Aorta (tissue), 5 donors: ENCODE measurements around the gene PIGC. TPM values are rescaled to one million over a fixed set of nuclear protein-coding genes. Genes with fewer than 3 reads are reported as not detected.
A peak's percentile ranks its signal among the peaks of the same experiment; 100 is the strongest.

Source experiments
- ATAC-seq: fragments of 200-7000 bp; cut with Tn5 transposase; one replicate; pipeline ENCODE4 v1.9.1; 2022; ENCODE audit warnings: moderate library complexity; ENCODE audit not compliant: low FRiP score
- DNase-seq, 2 donors: peaks; one replicate each; pipeline ENCODE4 v3.0.0-alpha.2; 2020
- H3K27ac ChIP-seq, 2 donors: one replicate each; pipeline ENCODE4 v1.5.1; 2013; ENCODE audit warnings: low read length in 2 of 2, mild to moderate bottlenecking in 2 of 2, moderate library complexity in 2 of 2, control low read depth in 1 of 2, inconsistent platforms in 1 of 2, low read depth in 1 of 2
- H3K27me3 ChIP-seq, 2 donors: one replicate each; pipeline ENCODE4 v1.6.1; 2013; ENCODE audit warnings: control low read depth in 1 of 2, low read length in 1 of 2, mild to moderate bottlenecking in 1 of 2, moderate library complexity in 1 of 2; ENCODE audit not compliant: insufficient read depth in 2 of 2, control insufficient read depth in 1 of 2
- H3K36me3 ChIP-seq, 2 donors: one replicate each; pipeline ENCODE4 v1.6.1; 2013; ENCODE audit warnings: control low read depth in 1 of 2, low read length in 1 of 2, mild to moderate bottlenecking in 1 of 2; ENCODE audit not compliant: insufficient read depth in 2 of 2, control insufficient read depth in 1 of 2
- H3K4me1 ChIP-seq, 2 donors: one replicate each; pipeline ENCODE4 v1.6.1; 2013; ENCODE audit warnings: low read length in 2 of 2, control low read depth in 1 of 2, mild to moderate bottlenecking in 1 of 2, moderate library complexity in 1 of 2; ENCODE audit not compliant: insufficient read depth in 2 of 2, control insufficient read depth in 1 of 2
- H3K4me3 ChIP-seq, 2 donors: one replicate each; pipeline ENCODE4 v1.5.1; 2013; ENCODE audit warnings: low read length in 2 of 2, control low read depth in 1 of 2, mild to moderate bottlenecking in 1 of 2
- H3K9me3 ChIP-seq: one replicate; pipeline ENCODE4 v1.6.1; 2013; ENCODE audit warnings: mild to moderate bottlenecking, low read length; ENCODE audit not compliant: control insufficient read depth
- WGBS, 2 donors: extraction: QIAGEN DNeasy Blood & Tissue Kit; methylation state at CpG; one replicate each; pipeline ENCODE4 v1.1.7; 2013; 5-methylcytosine and 5-hydroxymethylcytosine counted together
- intact Hi-C, 2 donors: fragments of 100-400 bp; cut with DNase I; formaldehyde crosslinking; loops; one replicate each; pipeline versions ENCODE4 v1.14.2 to v1.15.0; 2022
- long read RNA-seq, 2 donors: library from polyadenylated mRNA; unstranded; transcript quantifications; one replicate each; pipeline ENCODE4 v2.0.0, GENCODE V29; 2020 to 2021
- polyA plus RNA-seq, 2 donors: library from polyadenylated mRNA; stranded (reverse); fragments of 200-250 nt; gene quantifications; one replicate each; pipeline ENCODE4 v1.2.3, GENCODE V29; 2013
- total RNA-seq, 2 donors: library from RNA; stranded (reverse); fragmentation: NEBNext Ultra II Directional; extraction: Animal tissue kit (Norgen Biotek cat#: 25700); gene quantifications; one replicate each; pipeline ENCODE4 v1.2.1, GENCODE V29; 2021
- donor health status: healthy with polysubstance abuse.
- donor health status: Bipolar disorder and iron deficiency.
- donor health status: DM: no; HTN: no; CAD: no.
- donor health status: DM: no; HTN: no; CAD: no.
- donor health status: DM: yes; HTN: yes; CAD: no.

The PIGC gene
- total RNA-seq (10 to 100 TPM; 18.0 to 22.9 TPM), polyA plus RNA-seq (10 to 100 TPM; 24.2 to 27.2 TPM)
- long read RNA-seq, donor 1, transcript PIGC-201 (2 exons, 1,447 nt): major isoform, 57 of 75 reads
- long read RNA-seq, donor 1, partial matches to known transcripts: 0 of 75 reads
- long read RNA-seq, donor 1, other reads (novel, unspliced or antisense): 17 of 75 reads
- long read RNA-seq, donor 2, transcript PIGC-201 (2 exons, 1,447 nt): major isoform, 8 of 13 reads
- long read RNA-seq, donor 2, partial matches to known transcripts: 1 of 13 reads
- long read RNA-seq, donor 2, other reads (novel, unspliced or antisense): 3 of 13 reads

DNA sequence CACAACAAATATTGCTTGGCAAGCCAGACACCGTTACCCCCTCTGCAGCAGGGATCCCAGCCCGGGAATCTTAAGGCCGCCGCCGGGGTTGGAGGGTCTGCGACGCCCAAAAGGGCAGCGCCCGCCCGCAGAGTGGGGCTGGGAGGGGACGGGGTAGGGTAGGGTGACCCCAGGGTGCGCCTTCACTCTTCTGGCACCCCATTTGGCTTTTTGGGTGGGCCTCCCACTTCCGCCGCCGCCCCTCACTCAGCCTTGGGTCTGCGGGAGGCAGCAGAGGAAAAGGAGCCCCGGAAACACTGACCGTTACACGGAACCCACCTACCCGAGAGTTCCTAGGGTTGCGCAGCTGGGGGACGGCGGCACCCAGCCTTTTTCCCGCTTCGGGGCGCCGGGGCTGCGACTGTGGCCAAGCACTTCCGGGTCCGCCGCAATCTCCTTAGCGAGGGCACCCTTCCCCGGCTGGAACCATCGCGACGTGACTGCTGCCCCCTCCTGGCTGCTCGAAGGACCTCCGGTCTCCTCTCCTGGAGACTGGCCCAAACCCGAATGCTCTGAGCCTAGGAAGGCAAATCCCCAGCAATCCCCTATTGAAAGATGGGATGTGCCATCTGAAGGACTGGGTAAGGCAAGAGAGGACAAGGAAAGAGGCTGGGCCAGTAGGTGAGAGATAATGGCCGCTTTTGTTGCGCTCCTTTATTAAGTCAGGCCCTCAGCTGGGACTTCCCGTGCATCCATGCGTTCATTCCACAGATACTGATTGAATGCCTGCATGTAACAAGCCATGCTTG lies at the start of gene PIGC:
TSS of gene PIGC (minus strand) at position 404 of the 788 bp plus-strand sequence. CDS start 1,447 bp downstream, outside the sequence.
- intact Hi-C loops: loop anchor here in 1 of 2 donors (5.0 to 10.0 kb wide), 2 partner anchors 442 to 639 kb away; no protein-coding TSS in a partner anchor
- Histone ChIP-seq H3K36me3 (peaks cover 0 to 1% of the 10 kb centered on the region in 2 donors), H3K4me3 (peak within 1 kb of the TSS; percentile 60 to 92), H3K27ac (no peak within 1 kb of the TSS), H3K27me3 (no peaks in the 10 kb centered on the region), H3K4me1 (no peaks in the 10 kb centered on the region), H3K9me3 (no peaks in the 10 kb centered on the region)
- WGBS, 2 donors: 4 to 5% methylated on average over 43 of the region's 43 CpGs
- peak; percentile 95 to 97 for DNase-seq
- ATAC-seq: peak; percentile 98

DNA sequence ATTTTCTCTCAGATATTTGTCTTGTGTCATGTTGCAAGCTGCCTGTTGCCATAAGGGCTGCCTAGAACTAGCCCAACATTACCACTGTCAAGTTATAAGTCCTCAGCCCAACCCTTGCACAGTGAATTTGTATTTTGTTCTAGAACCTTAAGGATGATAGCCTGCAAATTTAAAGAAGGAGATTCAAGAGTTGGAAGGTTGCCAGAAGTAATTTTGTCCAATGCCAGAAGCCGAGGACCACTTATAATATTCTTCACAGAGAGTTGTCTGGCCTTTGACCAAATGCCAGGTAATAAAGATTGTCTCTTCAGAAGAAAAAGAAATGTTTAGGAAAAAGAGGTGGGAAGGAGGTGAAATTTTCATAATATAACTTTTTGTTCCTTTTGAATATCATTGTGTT lies 48.6 kb upstream of the PIGC start:
- no peaks in the 10 kb centered on the region for H3K36me3 ChIP-seq
- DNase-seq (no peak), ATAC-seq (no peak)
- 75% methylated on average over 1 of the region's 1 CpG for WGBS, 2 donors
- intact Hi-C loops: no loop called here
- H3K27me3 ChIP-seq: peaks cover 0 to 4% of the 10 kb centered on the region in 2 donors
- no peaks in the 10 kb centered on the region for H3K9me3 ChIP-seq
- no peak overlapping the region for H3K4me3 ChIP-seq
- H3K27ac ChIP-seq: no peak overlapping the region
- no peaks in the 10 kb centered on the region for H3K4me1 ChIP-seq

DNA sequence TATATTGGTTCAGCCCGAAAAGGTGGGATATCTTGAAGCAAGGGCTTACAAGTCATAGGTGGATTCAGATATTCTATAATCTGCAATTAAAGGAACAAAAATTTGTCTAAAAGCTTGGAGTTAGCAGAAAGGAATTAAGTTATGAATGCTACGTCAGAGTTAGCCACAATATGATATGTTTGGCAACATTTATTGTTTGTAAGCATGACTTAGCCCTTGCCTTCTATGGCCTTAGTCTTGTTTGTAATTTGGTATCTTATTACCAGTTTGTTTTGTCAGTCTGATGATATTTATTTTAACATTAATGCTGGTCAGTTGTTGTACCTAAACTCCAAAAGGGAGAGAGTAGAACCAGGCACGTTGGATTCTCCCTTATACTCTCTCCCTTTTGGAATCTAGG lies 46.0 kb upstream of the PIGC start:
- H3K36me3 ChIP-seq: no peaks in the 10 kb centered on the region
- intact Hi-C loops: no loop called here
- WGBS, 2 donors: 66 to 80% methylated on average over 3 of the region's 3 CpGs
- no peaks in the 10 kb centered on the region for H3K4me1 ChIP-seq
- peaks cover 0 to 4% of the 10 kb centered on the region in 2 donors for H3K27me3 ChIP-seq
- no peaks in the 10 kb centered on the region for H3K9me3 ChIP-seq
- H3K27ac ChIP-seq: no peak overlapping the region
- H3K4me3 ChIP-seq: no peak overlapping the region
- ATAC-seq (no peak), DNase-seq (no peak)

DNA sequence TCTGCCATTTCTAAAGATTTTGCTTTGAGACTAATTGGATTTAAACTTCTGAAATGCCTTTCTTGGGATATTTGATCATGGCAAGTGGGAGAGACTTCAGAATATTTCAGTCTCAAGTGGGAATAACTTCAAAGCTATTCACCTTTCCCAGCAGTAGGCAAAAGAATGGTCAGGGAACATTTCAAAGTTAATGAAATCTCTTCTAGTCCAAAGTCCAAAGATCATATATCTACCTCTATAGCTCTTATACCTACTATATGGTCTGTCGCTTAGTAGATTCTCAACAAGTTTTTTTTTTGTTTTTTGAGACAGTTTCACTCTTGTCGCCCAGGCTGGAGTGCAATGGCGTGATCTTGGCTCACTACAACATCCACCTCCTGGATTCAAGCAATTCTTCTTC lies 44.5 kb upstream of the PIGC start:
- 89 to 95% methylated on average over 3 of the region's 3 CpGs for WGBS, 2 donors
- Histone ChIP-seq H3K36me3 (no peaks in the 10 kb centered on the region), H3K4me1 (no peaks in the 10 kb centered on the region), H3K9me3 (no peaks in the 10 kb centered on the region), H3K27me3 (peaks cover 0 to 4% of the 10 kb centered on the region in 2 donors), H3K27ac (no peak overlapping the region), H3K4me3 (no peak overlapping the region)
- ATAC-seq: no peak
- DNase-seq: no peak
- intact Hi-C loops: no loop called here

DNA sequence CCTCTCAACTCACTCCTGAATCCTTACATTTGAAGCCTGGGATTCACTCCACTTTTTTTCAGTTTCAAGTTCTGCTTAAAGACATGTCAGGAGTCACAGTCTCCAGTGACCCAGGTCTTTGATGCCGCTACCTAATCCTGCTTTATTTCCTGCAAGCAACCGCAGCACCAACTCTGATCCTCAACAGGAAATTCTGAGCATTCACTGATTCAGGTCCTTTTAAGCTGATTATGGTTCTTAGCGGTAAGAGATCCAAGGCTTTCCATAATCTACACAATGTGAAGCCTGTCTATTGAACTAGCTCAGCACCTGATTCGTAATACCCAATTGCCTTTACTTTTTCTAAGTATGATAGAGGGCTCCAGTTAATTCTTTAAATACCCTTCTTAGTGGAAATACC lies 43.7 kb upstream of the PIGC start:
- Histone ChIP-seq H3K9me3 (no peaks in the 10 kb centered on the region), H3K27me3 (peaks cover 0 to 4% of the 10 kb centered on the region in 2 donors), H3K4me3 (no peak overlapping the region), H3K27ac (no peak overlapping the region), H3K4me1 (no peaks in the 10 kb centered on the region), H3K36me3 (no peaks in the 10 kb centered on the region)
- no peak for ATAC-seq
- no peak for DNase-seq
- intact Hi-C loops: no loop called here
- WGBS, 2 donors: 76 to 79% methylated on average over 4 of the region's 4 CpGs

DNA sequence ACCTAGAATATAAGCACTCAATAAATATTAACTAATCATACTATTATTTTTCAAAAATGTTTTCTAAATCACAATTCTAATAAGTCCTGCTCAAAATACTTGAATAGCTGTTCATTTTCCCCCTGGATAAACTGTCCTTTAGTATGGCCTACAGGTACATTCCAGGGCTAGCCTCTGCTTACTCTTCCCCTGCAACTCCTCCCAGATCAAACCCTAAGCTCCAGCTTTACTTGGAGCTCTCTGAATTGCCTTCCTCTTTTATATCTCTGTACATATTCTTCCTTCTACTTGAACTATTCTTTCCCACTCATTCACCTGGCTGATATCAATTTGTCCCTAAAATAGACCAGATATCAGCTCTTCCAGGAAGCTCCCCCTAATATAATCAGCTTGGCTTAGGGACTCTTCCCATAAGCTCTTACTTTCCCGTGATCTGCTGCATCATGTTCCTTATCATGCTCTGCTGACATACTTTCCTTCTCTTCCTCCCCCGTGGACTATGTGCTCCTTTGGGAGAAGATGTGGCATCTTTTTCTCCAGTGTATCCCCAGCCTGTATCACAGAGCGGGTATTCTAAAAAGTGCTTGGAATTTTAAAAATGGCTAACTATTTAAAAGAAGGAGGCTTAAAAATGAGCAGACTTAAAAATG lies 43.1 kb upstream of the PIGC start:
- Histone ChIP-seq H3K4me1 (no peaks in the 10 kb centered on the region), H3K27me3 (peaks cover 0 to 4% of the 10 kb centered on the region in 2 donors), H3K4me3 (no peak overlapping the region), H3K27ac (no peak overlapping the region), H3K36me3 (no peaks in the 10 kb centered on the region), H3K9me3 (no peaks in the 10 kb centered on the region)
- no peak for DNase-seq
- ATAC-seq: no peak
- 50 to 53% methylated on average over 3 of the region's 3 CpGs for WGBS, 2 donors
- intact Hi-C loops: no loop called here

DNA sequence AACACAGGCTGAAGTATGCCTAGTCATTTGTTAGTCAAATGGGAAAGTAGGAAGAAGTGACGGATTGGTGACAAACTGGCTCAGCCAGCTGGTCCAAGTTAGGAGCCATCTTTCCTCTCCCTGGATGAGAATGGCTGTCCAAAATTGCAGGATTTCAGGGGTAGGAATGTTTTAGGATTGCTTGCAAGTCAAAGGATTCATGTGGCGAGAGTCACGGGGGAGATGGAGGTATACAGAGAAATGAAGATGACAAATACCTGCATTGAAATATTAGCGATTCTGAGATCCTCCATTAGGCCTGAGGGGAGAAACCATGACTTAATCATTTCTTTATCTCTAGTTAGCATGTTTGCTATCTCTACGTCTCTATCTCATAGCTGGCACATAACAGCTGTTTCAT lies 41.8 kb upstream of the PIGC start:
- no peaks in the 10 kb centered on the region for H3K36me3 ChIP-seq
- DNase-seq (no peak), ATAC-seq (no peak)
- intact Hi-C loops: no loop called here
- H3K27me3 ChIP-seq: peaks cover 0 to 2% of the 10 kb centered on the region in 2 donors
- 59% methylated on average over 5 of the region's 5 CpGs for WGBS, 2 donors
- H3K4me3 ChIP-seq: no peak overlapping the region
- no peak overlapping the region for H3K27ac ChIP-seq
- H3K9me3 ChIP-seq: no peaks in the 10 kb centered on the region
- no peaks in the 10 kb centered on the region for H3K4me1 ChIP-seq

DNA sequence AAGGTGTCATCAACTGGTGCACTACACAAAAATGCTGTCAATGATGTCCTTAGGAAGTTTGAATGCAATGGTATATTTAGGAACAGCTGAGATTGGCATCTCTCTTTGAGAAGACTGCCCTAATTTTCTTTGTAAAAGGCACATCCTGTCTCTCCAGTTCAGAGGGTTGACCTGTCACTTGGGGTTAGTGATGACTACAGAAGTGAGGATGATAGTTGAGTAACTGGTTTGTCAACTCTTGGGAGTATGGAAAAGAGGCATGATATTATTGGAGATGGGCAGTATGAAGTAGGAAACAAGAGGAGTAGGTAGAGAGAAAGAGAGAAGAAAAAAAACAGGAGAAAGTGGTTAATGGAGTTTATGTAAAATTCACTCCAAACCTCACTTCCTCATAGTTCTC lies 40.4 kb upstream of the PIGC start:
- Histone ChIP-seq H3K36me3 (no peaks in the 10 kb centered on the region), H3K4me1 (no peaks in the 10 kb centered on the region), H3K27me3 (peaks cover 0 to 2% of the 10 kb centered on the region in 2 donors), H3K4me3 (no peak overlapping the region), H3K27ac (no peak overlapping the region), H3K9me3 (no peaks in the 10 kb centered on the region)
- intact Hi-C loops: no loop called here
- DNase-seq (no peak), ATAC-seq (no peak)
